Measurements from ENCODE around the gene STIM2.
"Not testable (repeated sequence)": the region's sequence is repeated elsewhere in the genome, so short reads cannot be mapped to it uniquely, and the experiment has no call there.

The STIM2 gene

GRCh38 chr4:26941951-26942350, 81.3 kb downstream of the STIM2 start:
- DNase-seq (ENCODE audit: extremely low spot score, insufficient read length, low read depth) = no peak
- FAIRE-seq = no peak

GRCh38 chr4:26942871-26943270, 82.2 kb downstream of the STIM2 start:
- FAIRE-seq (no peak), DNase-seq (ENCODE audit: extremely low spot score, insufficient read length, low read depth) (no peak)

GRCh38 chr4:26943391-26943790, 82.8 kb downstream of the STIM2 start:
- FAIRE-seq (no peak), DNase-seq (ENCODE audit: extremely low spot score, insufficient read length, low read depth) (no peak)

GRCh38 chr4:26945794-26946193, 85.2 kb downstream of the STIM2 start:
- DNase-seq (ENCODE audit: extremely low spot score, insufficient read length, low read depth) = no peak
- FAIRE-seq = no peak

- DNase-seq (ENCODE audit: extremely low spot score, insufficient read length, low read depth) (no peak), FAIRE-seq (no peak)
Observed at GRCh38 chr4:26947318-26947717, 86.7 kb downstream of the STIM2 start.

GRCh38 chr4:26950446-26950845, 89.8 kb downstream of the STIM2 start:
- no peak for FAIRE-seq
- DNase-seq (ENCODE audit: extremely low spot score, insufficient read length, low read depth) = no peak

GRCh38 chr4:26952891-26953290, 92.2 kb downstream of the STIM2 start:
- no peak for DNase-seq (ENCODE audit: extremely low spot score, insufficient read length, low read depth)
- no peak for FAIRE-seq

- no peak for FAIRE-seq
- no peak for DNase-seq (ENCODE audit: extremely low spot score, insufficient read length, low read depth)
Observed at GRCh38 chr4:26953366-26953765, 92.7 kb downstream of the STIM2 start.

- DNase-seq (ENCODE audit: extremely low spot score, insufficient read length, low read depth) = no peak
- no peak for FAIRE-seq
Observed at GRCh38 chr4:26953770-26954423, 93.3 kb downstream of the STIM2 start.

- FAIRE-seq (no peak), DNase-seq (ENCODE audit: extremely low spot score, insufficient read length, low read depth) (no peak)
Observed at GRCh38 chr4:26955241-26955640, 94.6 kb downstream of the STIM2 start.

- no peak for DNase-seq (ENCODE audit: extremely low spot score, insufficient read length, low read depth)
- no peak for FAIRE-seq
Observed at GRCh38 chr4:26958925-26959653, 98.4 kb downstream of the STIM2 start.

- DNase-seq (ENCODE audit: extremely low spot score, insufficient read length, low read depth) = no peak
- FAIRE-seq = no peak
Observed at GRCh38 chr4:26959654-26960047, 99.0 kb downstream of the STIM2 start.

- FAIRE-seq = no peak
- no peak for DNase-seq (ENCODE audit: extremely low spot score, insufficient read length, low read depth)
Observed at GRCh38 chr4:26962720-26963119, 102.1 kb downstream of the STIM2 start.

- DNase-seq (ENCODE audit: extremely low spot score, insufficient read length, low read depth) (no peak), FAIRE-seq (no peak)
Observed at GRCh38 chr4:26964512-26964911, 103.9 kb downstream of the STIM2 start.

- no peak for DNase-seq (ENCODE audit: extremely low spot score, insufficient read length, low read depth)
- no peak for FAIRE-seq
Observed at GRCh38 chr4:26964994-26965393, 104.4 kb downstream of the STIM2 start.

GRCh38 chr4:26975464-26976181, 115.0 kb downstream of the STIM2 start:
- FAIRE-seq; DNase-seq (ENCODE audit: extremely low spot score, insufficient read length, low read depth): not testable (repeated sequence)

- FAIRE-seq (no peak), DNase-seq (ENCODE audit: extremely low spot score, insufficient read length, low read depth) (no peak)
Observed at GRCh38 chr4:26978387-26979053, 117.9 kb downstream of the STIM2 start.

GRCh38 chr4:26984896-26985295, 124.3 kb downstream of the STIM2 start:
- FAIRE-seq (no peak), DNase-seq (ENCODE audit: extremely low spot score, insufficient read length, low read depth) (no peak)

GRCh38 chr4:26985873-26986272, 125.2 kb downstream of the STIM2 start:
- FAIRE-seq (peak; percentile 76), DNase-seq (ENCODE audit: extremely low spot score, insufficient read length, low read depth) (no peak)

GRCh38 chr4:26987191-26987590, 126.5 kb downstream of the STIM2 start:
- no peak for DNase-seq (ENCODE audit: extremely low spot score, insufficient read length, low read depth)
- FAIRE-seq = peak; percentile 21

- DNase-seq (ENCODE audit: extremely low spot score, insufficient read length, low read depth) (no peak), FAIRE-seq (no peak)
Observed at GRCh38 chr4:26991057-26991456, 130.4 kb downstream of the STIM2 start.

All from GM18507 (cell line).